NCI-H446 (cell line): ENCODE measurements around the gene COG8.

ENCODE experiments used
- DNase-seq, 2 experiments: peaks; one replicate each; lab custom pipeline; 2025; lab: John Stamatoyannopoulos, UW

Gene COG8

DNA sequence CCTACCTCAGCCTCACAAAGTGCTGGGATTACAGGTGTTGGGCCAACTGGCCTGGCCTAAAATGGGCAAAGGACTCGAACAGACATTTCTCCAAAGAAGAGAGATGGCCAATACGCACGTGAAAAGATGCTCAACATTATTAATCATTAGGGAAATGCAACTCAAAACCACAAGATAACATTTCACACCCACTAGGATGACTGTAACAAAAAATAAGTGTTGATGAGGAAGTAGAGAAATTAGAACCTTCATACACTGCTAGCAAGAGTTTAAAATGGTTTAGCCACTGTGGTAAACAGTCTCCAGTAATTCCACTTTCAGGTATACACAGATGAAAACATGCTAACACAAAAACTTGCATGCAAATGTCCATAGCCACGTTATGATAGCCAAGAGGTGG lies 6.6 kb upstream of the COG8 start:
- no peak for DNase-seq

DNA sequence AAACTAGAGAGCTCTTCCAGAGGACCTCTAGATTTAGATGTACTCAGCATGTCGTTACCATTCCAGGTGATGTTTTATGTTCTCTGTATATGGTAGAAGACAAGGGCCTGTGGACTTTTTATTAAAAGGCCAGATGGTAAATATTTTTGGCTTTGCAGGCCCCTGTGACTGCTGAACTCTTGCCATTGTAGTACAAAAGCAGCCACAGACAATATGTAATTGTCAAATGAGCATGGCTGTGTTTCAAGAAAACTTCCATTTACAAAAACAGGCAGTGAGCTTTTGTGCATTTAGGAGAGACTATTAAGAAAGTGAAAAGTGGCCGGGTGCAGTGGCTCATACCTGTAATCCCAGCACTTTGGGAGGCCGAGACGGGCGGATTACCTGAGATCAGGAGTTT lies 4.8 kb upstream of the COG8 start:
- DNase-seq, result no peak

DNA sequence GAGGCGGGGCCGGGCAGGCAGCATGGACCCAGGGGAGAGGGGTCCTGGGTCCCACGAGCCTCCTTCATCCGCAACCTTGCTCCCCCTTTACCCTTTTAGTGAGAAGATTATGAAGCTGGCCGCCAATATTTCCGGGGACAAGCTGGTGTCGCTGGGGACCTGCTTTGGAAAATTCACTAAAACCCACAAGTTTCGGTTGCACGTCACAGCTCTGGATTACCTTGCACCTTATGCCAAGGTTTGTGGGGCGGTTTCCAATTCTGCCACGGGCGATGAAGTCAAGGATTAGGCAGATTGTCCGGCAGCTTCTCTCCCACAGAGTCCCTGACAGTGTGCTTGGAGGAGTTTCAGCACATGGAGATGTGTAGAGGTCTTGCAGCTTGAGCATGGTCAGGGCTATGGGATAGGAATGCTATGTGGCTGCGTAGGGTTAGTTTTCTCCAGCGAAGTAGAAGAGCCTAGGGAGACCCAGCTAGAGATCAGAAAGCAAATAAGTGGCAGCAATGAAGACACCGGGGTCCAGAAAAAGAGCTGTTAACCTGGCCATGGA lies 806 bp upstream of the COG8 start:
- DNase-seq, result no peak

DNA sequence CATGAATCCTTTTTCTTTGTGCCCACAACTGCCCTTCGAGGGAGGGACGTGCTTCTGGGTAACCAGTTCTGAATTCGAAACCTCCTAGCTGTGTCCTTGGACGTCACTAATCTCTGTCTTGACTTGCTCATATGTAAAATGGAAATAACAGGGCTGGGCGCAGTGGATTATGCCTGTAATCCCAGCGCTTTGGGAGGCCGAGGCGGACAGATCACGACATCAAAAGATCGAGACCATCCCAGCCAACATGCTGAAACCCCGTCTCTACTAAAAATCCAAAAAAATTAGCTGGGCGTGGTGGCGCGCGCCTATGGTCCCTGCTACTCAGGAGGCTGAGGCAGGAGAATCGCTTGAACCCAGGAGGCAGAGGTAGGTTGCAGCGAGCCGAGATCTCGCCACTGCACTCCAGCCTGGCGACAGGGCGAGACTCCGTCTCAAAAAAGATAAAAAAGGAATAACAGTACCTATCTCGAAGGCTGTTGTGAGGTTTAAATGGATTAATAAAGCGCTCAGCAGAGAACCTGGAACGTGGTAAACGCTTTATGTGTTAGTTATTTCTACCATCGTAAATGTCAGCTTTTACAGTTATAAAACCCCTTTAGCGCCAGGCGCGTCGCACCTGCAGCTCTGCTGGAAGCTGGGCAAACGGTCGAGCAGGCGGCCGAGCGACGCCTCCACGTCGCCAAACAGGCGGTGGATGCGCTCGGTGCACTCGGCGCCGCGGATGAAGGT lies 641 bp downstream of the COG8 start:
- peak in 1 of 2 experiments; percentile 46 for DNase-seq

- DNase-seq, result no peak
Measured at GRCh38 chr16:69334696-69335095, 4.7 kb downstream of the COG8 start.

DNA sequence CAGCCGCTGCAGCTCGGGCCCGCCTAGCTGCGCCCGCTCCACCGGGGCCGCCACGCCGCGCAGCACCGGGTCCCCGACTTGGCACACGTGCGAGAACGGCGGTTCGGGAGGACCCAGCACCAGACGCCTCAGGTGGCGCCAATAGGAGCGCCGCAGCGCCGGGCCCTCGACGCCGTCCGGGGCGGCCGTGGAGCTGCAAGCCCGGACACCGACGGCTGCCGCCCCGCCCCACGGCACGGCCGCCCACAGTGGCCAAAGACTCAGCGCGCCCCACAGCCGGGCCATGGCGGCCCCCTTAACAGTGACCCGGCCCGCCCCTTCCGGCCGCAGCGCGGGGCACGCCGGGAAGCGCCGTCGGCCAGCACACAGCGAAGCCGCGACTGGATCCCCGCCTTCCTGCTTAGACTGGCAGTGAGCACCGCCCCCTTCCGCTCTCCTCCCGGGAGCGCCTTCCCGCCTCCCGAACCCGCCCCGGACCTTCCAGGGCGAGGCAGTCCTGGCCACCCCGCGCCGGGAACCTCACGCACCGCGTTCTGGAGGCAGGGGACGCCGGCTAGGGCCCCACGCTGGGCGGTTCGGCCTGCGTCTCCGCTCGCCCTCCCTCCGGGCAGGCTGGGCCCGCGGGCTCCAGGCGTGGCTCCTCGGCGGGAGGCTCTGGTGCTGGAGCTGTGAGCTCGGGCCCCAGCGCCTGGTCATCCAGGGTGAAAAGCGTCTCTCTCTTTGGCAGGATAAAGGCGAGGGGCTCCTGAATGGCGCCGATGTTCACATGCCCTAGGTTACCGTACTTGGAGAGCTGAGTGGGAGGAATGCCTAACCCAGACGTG lies 8.9 kb downstream of the COG8 start, which contains the start of gene PDF:
Gene PDF, minus strand, starts transcription at position 303 of the 824 bp plus-strand sequence. Its CDS starts 18 bp downstream, at position 285.
- peak; percentile 66 to 88 for DNase-seq

- no peak for DNase-seq
Measured at GRCh38 chr16:69329369-69330285, 9.7 kb downstream of the COG8 start.

GRCh38 chr16:69328854-69329316 lies 10.5 kb downstream of the COG8 start:
- peak in 1 of 2 experiments; percentile 15 for DNase-seq

DNA sequence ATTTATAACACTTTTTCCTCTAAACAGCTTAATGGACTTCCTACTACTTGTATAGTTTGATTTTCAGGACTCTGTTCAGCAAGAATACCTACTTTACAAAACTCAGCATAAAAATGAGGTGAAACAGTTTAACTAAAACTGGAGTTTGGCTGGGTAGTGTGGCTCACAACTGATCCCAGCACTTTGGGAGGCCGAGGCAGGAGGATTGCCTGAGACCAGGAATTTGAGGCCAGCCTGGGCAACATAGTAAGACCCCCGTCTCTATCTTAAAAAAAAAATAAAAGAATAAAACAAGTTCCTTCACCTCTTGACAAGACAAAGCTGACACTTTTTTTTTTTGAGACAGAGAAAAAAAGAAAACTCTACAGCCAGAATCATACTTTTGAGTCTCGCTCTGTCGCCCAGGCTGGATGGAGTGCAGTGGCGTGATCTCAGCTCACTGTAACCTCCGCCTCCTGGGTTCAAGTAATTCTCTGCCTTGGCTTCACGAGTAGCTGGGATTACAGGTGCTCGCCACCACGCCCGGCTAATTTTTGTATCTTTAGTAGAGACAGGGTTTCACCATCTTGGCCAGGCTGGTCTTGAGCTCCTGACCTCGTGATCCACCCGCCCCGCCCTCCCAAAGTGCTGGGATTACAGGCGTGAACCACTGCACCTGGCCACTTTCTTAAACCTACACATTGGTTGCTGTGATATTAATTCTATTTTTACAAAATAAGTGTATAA lies 11.6 kb downstream of the COG8 start:
- no peak for DNase-seq

DNA sequence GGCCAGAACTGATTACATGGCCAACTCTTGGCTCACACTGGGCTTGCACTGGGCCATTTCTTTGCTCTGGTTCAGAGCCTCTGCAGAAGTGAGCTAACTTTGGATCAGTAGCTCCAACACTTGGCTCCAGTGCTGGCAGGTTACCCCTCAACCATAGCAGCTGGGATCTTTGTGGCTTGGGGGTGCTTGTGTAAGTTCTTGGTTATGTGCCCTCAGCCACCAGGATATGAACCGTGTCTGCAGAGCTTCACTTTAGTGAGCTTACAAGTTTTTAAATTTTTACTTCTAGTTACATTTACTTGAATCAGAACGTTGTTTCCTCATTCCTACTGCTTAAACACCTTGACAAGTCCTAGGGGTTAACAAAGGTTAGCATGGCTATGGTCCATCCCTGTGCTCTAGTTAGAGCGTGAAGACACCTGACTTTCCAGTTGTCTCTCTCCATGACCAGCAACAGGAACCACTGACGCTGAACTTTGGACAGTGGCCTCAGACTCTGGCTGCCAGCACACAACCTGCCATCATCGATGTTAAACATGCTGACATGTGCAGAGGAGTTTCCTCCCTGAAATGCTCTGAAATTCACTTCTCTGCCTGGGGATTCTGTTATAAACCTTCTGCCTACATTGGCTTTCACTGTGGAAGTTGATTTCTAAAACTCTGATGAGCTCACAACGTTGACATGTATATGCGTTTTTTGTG lies 13.0 kb downstream of the COG8 start:
- no peak for DNase-seq

DNA sequence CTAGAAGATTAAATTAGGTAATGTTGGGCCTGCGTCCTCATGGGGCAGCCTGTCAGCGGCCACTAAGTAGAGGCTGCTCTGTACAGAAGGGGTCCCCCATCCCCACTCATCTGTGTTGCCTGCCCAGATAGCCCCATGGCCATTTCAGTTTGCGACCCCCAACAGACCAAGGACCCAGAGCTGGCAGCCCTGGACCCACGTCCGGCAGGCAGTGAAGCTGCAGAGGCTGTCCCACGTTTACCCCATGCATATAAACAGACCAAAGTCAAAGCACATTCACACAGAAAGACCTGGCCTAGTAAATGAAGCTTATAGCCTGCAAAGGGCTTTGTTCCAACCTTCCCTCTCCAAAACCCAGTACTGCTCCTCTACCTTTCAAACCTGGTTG lies 13.6 kb downstream of the COG8 start:
- no peak for DNase-seq

DNA sequence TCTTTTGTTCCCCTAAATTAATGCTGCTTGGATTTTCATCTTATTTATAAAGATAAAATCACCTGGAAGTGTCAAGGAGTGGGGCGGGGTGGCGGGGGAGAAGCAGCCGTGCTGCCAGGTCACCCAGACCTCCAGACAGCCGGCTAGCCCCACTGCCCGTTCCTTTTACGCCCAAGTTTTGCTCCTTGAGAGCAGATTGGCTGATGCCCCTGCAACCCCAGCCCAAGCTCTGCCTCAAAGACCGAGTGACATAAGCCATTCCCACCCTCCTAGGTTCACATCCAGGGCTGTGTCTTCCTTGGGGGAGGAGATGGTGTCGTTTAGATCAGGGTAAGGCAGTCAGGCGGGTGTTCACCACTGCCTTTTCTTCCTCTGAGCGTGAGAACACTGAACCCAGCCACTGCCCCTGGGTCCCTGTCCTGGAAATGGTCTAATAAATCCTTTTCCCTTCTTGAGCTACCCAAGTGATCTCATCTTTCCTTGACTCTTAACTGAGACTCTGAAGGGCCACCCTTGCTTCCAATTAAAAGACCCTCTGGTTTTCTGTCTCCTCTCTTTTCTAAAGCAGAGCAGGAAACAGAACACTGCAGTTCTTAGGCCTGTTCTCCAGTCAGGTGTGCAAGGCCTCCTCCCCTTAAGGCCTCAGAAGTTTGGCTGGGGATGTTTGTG lies 14.6 kb downstream of the COG8 start:
- no peak for DNase-seq

- DNase-seq, result peak in 1 of 2 experiments; percentile 28
Measured at GRCh38 chr16:69324013-69324531, 15.3 kb downstream of the COG8 start.

DNA sequence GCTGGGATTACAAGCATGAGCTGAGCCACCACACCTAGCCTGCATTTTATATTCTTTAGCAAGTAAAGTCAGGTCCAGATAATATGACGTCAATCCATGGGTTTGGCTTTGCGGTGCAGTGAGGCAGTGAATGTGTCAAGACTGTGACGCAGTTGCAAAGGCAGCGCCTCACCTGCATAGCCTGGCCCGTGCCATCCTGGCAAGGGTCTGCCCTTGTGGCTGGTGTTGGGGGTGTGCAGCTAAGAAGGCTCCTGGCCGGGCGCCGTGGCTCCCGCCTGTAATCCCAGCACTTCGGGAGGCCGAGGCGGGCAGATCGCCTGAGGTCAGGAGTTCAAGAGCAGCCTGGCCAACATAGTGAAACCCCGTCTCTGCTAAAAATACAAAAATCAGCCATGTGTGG lies 15.9 kb downstream of the COG8 start:
- DNase-seq, result no peak

GRCh38 chr16:69322343-69322742 lies 17.0 kb downstream of the COG8 start:
- DNase-seq, result no peak

- DNase-seq, result no peak
Measured at GRCh38 chr16:69321080-69321479, 18.3 kb downstream of the COG8 start.

DNA sequence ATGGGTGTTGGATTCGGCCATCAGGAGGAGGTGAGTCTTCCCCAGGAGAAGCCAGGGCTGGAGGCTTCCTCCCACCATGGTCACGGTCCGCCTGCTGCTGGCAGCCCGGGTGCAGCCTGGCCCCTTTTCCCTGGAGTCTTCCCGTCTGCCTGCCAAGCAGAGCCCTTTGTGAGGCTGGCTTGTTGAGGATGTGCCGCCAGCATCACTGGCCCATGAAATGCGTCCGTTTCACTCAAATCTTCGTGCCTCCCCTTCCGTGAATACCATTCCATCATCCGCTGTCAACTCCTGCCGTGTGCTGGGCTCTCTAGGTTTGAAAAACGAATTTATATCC lies 18.7 kb downstream of the COG8 start:
- no peak for DNase-seq

DNA sequence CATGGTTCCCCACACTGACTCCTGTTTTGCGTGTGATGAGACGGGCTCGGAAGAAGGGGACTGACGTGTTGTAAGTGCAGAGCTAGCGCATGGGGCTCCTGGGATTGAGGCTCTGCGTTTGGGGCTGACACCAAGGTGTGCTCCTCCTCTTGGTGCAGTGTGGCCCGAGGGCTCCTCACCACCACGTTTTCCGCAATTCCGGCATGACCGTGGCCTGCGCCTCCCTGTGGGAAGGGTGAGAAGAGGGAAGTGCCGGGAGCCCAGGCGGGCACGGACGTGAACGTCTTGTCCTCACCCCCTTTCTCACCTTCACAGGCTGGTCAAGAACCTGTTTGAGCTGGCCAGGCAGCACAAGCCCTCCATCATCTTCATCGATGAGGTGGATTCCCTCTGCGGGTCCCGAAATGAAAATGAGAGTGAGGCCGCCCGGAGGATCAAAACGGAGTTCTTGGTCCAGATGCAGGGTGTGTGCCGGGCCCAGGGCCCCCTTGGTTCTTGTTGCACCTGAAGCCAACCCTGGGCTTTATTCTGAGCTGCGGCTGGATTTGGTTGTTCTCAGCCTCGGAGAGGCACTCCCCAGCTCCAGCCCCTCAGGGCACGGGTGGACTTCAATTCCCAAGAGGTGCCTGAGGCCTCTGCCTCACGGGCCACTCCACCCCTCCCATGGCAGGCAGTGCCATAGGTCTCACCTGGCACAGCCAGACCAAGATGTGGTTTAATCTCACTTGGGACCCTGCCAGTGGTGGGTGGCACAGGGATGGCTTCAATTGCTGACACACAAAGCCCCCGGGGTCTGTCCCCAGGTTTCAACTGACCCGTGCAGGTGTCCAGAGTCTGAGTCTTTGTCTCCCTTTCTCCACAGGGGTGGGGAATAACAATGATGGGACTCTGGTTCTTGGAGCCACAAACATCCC lies 19.3 kb downstream of the COG8 start:
- no peak for DNase-seq

- no peak for DNase-seq
Measured at GRCh38 chr16:69319381-69319780, 20.0 kb downstream of the COG8 start.
